Measurements from ENCODE around the gene COL4A4. TPM values are rescaled to one million over a fixed set of nuclear protein-coding genes. Genes with fewer than 3 reads are reported as not detected.

COL4A4 gene
- total and polyA plus RNA-seq, 2 experiments from 2014 or later = 1.3 to 3.1 TPM

GRCh38 chr2:226973816-226974215 lies 190.2 kb downstream of the COL4A4 start:
- H3K9me3 Mint-ChIP-seq = no peaks in the 10 kb centered on the region
- no peak overlapping the region for H3K27ac Mint-ChIP-seq
- Histone ChIP-seq H3K79me2 (replicated peaks; ENCODE audit: insufficient read depth) (no peaks in the 10 kb centered on the region), H2AFZ (no peak overlapping the region), H3K27ac (ENCODE audit: low read depth) (no peak overlapping the region), H4K20me1 (replicated peaks; ENCODE audit: insufficient read depth) (no peaks in the 10 kb centered on the region), H3K27me3 (ENCODE audit: insufficient read depth) (no peaks in the 10 kb centered on the region), H3K36me3 (ENCODE audit: insufficient read depth) (no peaks in the 10 kb centered on the region), H3K4me3 (no peak overlapping the region), H3K4me2 (no peak overlapping the region), H3K4me1 (ENCODE audit: insufficient read depth) (peaks cover 15% of the 10 kb centered on the region; the same call in 1 of the 2 replicates), H3F3A (replicated peaks; ENCODE audit: low read depth) (no peaks in the 10 kb centered on the region), H3K9me2 (ENCODE audit: insufficient read depth) (no peaks in the 10 kb centered on the region)
- peaks cover 2% of the 10 kb centered on the region for H3K27me3 Mint-ChIP-seq (ENCODE audit: insufficient read depth, low read depth, poor library complexity)
- DNase-seq (ENCODE audit: low spot score) (no peak), ATAC-seq (no peak)
- no peaks in the 10 kb centered on the region for H3K36me3 Mint-ChIP-seq (ENCODE audit: low read depth)
- TF ChIP-seq, protein P1, sequence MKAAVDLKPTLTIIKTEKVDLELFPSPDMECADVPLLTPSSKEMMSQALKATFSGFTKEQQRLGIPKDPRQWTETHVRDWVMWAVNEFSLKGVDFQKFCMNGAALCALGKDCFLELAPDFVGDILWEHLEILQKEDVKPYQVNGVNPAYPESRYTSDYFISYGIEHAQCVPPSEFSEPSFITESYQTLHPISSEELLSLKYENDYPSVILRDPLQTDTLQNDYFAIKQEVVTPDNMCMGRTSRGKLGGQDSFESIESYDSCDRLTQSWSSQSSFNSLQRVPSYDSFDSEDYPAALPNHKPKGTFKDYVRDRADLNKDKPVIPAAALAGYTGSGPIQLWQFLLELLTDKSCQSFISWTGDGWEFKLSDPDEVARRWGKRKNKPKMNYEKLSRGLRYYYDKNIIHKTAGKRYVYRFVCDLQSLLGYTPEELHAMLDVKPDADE (IDR thresholded peaks at IDR 0.05) = no peak
- TF ChIP-seq CTCF (conservative IDR thresholded peaks at IDR 0.05; ENCODE audit: low read depth in 2 of 2) (no peak), ZNF114 (CRISPR knock-in tag; IDR thresholded peaks at IDR 0.05) (no peak), STAT1 (IDR thresholded peaks at IDR 0.05; ENCODE audit: unreplicated experiment) (no peak), CREB1 (CRISPR knock-in tag; IDR thresholded peaks at IDR 0.05; ENCODE audit: low read depth) (no peak), ZNF331 (CRISPR knock-in tag; IDR thresholded peaks at IDR 0.05; ENCODE audit: low read depth) (no peak), NANOG (IDR thresholded peaks at IDR 0.05; ENCODE audit: borderline replicate concordance) (no peak), POLR2AphosphoS5 (IDR thresholded peaks at IDR 0.05; ENCODE audit: low read depth) (no peak), EZH2 (IDR thresholded peaks at IDR 0.05; ENCODE audit: low read depth, unreplicated experiment) (no peak), REST (IDR thresholded peaks at IDR 0.05; ENCODE audit: unreplicated experiment) (no peak), JUNB (IDR thresholded peaks at IDR 0.05; ENCODE audit: unreplicated experiment) (no peak), EZH2phosphoT487 (IDR thresholded peaks at IDR 0.05; ENCODE audit: unreplicated experiment) (no peak), ZNF462 (CRISPR knock-in tag; IDR thresholded peaks at IDR 0.05) (no peak)
- peaks cover 14% of the 10 kb centered on the region for H3K4me1 Mint-ChIP-seq
- H3K4me3 Mint-ChIP-seq = no peak overlapping the region
